GM20000 (cell line): ENCODE results near the gene ETV2.

Experiments
- DNase-seq: peaks from one replicate; pipeline ENCODE4 v3.0.0; 2012; ENCODE audit warnings: low spot score
- CTCF ChIP-seq: IDR thresholded peaks from 2 replicates; pipeline ENCODE4 v1.5.1; 2012; ENCODE audit warnings: mild to moderate bottlenecking, control low read depth; ENCODE audit errors: extremely low read depth, missing control alignments

ETV2 gene

GRCh38 chr19:35629332-35629633, 12.3 kb upstream of the ETV2 start:
- DNase-seq, result no peak
- TF ChIP-seq CTCF, result no peak

GRCh38 chr19:35633727-35634440, 7.7 kb upstream of the ETV2 start:
- TF ChIP-seq CTCF, result no peak
- DNase-seq, result no peak

- DNase-seq, result no peak
- TF ChIP-seq CTCF, result no peak
These were observed 4.9 kb upstream of the ETV2 start for GRCh38 chr19:35636651-35637050.

GRCh38 chr19:35637165-35637564, 4.4 kb upstream of the ETV2 start:
- TF ChIP-seq CTCF, result no peak
- no peak for DNase-seq

GRCh38 chr19:35639321-35639639, 2.3 kb upstream of the ETV2 start:
- no peak for TF ChIP-seq CTCF
- DNase-seq, result no peak

- TF ChIP-seq CTCF, result no peak
- DNase-seq, result no peak
These were observed 1.7 kb upstream of the ETV2 start for GRCh38 chr19:35639863-35640262.

- no peak for DNase-seq
- no peak for TF ChIP-seq CTCF
These were observed 767 bp downstream of the ETV2 start for GRCh38 chr19:35642312-35642711.

GRCh38 chr19:35642798-35643254, 1.3 kb downstream of the ETV2 start:
- DNase-seq, result no peak
- no peak for TF ChIP-seq CTCF
